ENCODE measurements around the gene BRSK1.

The BRSK1 gene

GRCh38 chr19:55265173-55265572 lies 18.6 kb upstream of the BRSK1 start:
- H3K9ac ChIP-seq (ENCODE audit: low read depth, low read length): no peak overlapping the region
- no peaks in the 10 kb centered on the region for H3K27me3 ChIP-seq (ENCODE audit: control insufficient read depth, insufficient read depth, low read length)

GRCh38 chr19:55265723-55266386 lies 17.9 kb upstream of the BRSK1 start:
- Histone ChIP-seq H3K9me3 (ENCODE audit: control insufficient read depth, insufficient read depth, low read length) (peaks cover 3% of the 10 kb centered on the region), H3K27me3 (ENCODE audit: control insufficient read depth, insufficient read depth, low read length) (no peaks in the 10 kb centered on the region), H3K36me3 (ENCODE audit: control insufficient read depth, insufficient read depth, low read length) (no peaks in the 10 kb centered on the region; the same call in 1 of the 2 replicates), H3K9ac (ENCODE audit: low read depth, low read length) (no peak overlapping the region), H3K4me1 (ENCODE audit: control insufficient read depth, insufficient read depth, low read length) (no peaks in the 10 kb centered on the region), H3K4me3 (ENCODE audit: low read depth, low read length) (no peak overlapping the region), H3K27ac (ENCODE audit: low read depth, low read length) (no peak overlapping the region)

More at GRCh38 chr19:55265173-55265572, 18.6 kb upstream of the BRSK1 start:
- H3K27ac ChIP-seq (ENCODE audit: low read depth, low read length): no peak overlapping the region
- no peaks in the 10 kb centered on the region; the same call in 1 of the 2 replicates for H3K36me3 ChIP-seq (ENCODE audit: control insufficient read depth, insufficient read depth, low read length)
- no peak overlapping the region for H3K4me3 ChIP-seq (ENCODE audit: low read depth, low read length)
- peaks cover 3% of the 10 kb centered on the region for H3K9me3 ChIP-seq (ENCODE audit: control insufficient read depth, insufficient read depth, low read length)
- H3K4me1 ChIP-seq (ENCODE audit: control insufficient read depth, insufficient read depth, low read length): 0 out of 2 replicates have a peak, but pooled peaks cover 3% of the 10 kb centered on the region

GRCh38 chr19:55266404-55266803 lies 17.4 kb upstream of the BRSK1 start:
- H3K36me3 ChIP-seq (ENCODE audit: control insufficient read depth, insufficient read depth, low read length): no peaks in the 10 kb centered on the region; the same call in 1 of the 2 replicates
- H3K4me1 ChIP-seq (ENCODE audit: control insufficient read depth, insufficient read depth, low read length): no peaks in the 10 kb centered on the region
- peaks cover 3% of the 10 kb centered on the region for H3K9me3 ChIP-seq (ENCODE audit: control insufficient read depth, insufficient read depth, low read length)
- H3K27ac ChIP-seq (ENCODE audit: low read depth, low read length): no peak overlapping the region
- H3K27me3 ChIP-seq (ENCODE audit: control insufficient read depth, insufficient read depth, low read length): no peaks in the 10 kb centered on the region
- H3K9ac ChIP-seq (ENCODE audit: low read depth, low read length): no peak overlapping the region
- H3K4me3 ChIP-seq (ENCODE audit: low read depth, low read length): no peak overlapping the region

GRCh38 chr19:55266840-55267239 lies 17.0 kb upstream of the BRSK1 start:
- Histone ChIP-seq H3K4me3 (ENCODE audit: low read depth, low read length) (no peak overlapping the region), H3K27me3 (ENCODE audit: control insufficient read depth, insufficient read depth, low read length) (no peaks in the 10 kb centered on the region), H3K9ac (ENCODE audit: low read depth, low read length) (no peak overlapping the region), H3K4me1 (ENCODE audit: control insufficient read depth, insufficient read depth, low read length) (no peaks in the 10 kb centered on the region), H3K36me3 (ENCODE audit: control insufficient read depth, insufficient read depth, low read length) (no peaks in the 10 kb centered on the region; the same call in 1 of the 2 replicates), H3K27ac (ENCODE audit: low read depth, low read length) (no peak overlapping the region), H3K9me3 (ENCODE audit: control insufficient read depth, insufficient read depth, low read length) (peaks cover 3% of the 10 kb centered on the region)

GRCh38 chr19:55269299-55269698 lies 14.5 kb upstream of the BRSK1 start:
- no peak overlapping the region for H3K27ac ChIP-seq (ENCODE audit: low read depth, low read length)

GRCh38 chr19:55270172-55270942 lies 13.4 kb upstream of the BRSK1 start:
- H3K4me1 ChIP-seq (ENCODE audit: control insufficient read depth, insufficient read depth, low read length): no peaks in the 10 kb centered on the region
- H3K9ac ChIP-seq (ENCODE audit: low read depth, low read length): no peak overlapping the region
- H3K4me3 ChIP-seq (ENCODE audit: low read depth, low read length): no peak overlapping the region
- H3K27ac ChIP-seq (ENCODE audit: low read depth, low read length): no peak overlapping the region
- peaks cover 3% of the 10 kb centered on the region for H3K9me3 ChIP-seq (ENCODE audit: control insufficient read depth, insufficient read depth, low read length)
- peaks cover 7% of the 10 kb centered on the region for H3K36me3 ChIP-seq (ENCODE audit: control insufficient read depth, insufficient read depth, low read length)
- H3K27me3 ChIP-seq (ENCODE audit: control insufficient read depth, insufficient read depth, low read length): no peaks in the 10 kb centered on the region

More at GRCh38 chr19:55269299-55269698, 14.5 kb upstream of the BRSK1 start:
- H3K9me3 ChIP-seq (ENCODE audit: control insufficient read depth, insufficient read depth, low read length): peaks cover 3% of the 10 kb centered on the region
- no peak overlapping the region for H3K4me3 ChIP-seq (ENCODE audit: low read depth, low read length)
- no peaks in the 10 kb centered on the region for H3K4me1 ChIP-seq (ENCODE audit: control insufficient read depth, insufficient read depth, low read length)
- H3K27me3 ChIP-seq (ENCODE audit: control insufficient read depth, insufficient read depth, low read length): no peaks in the 10 kb centered on the region
- H3K36me3 ChIP-seq (ENCODE audit: control insufficient read depth, insufficient read depth, low read length): peaks cover 7% of the 10 kb centered on the region
- H3K9ac ChIP-seq (ENCODE audit: low read depth, low read length): no peak overlapping the region

- no peak overlapping the region for H3K9ac ChIP-seq (ENCODE audit: low read depth, low read length)
- H3K36me3 ChIP-seq (ENCODE audit: control insufficient read depth, insufficient read depth, low read length): peaks cover 17% of the 10 kb centered on the region
Measured at GRCh38 chr19:55272142-55272541, 11.7 kb upstream of the BRSK1 start.

GRCh38 chr19:55273978-55274707 lies 9.7 kb upstream of the BRSK1 start:
- H3K4me3 ChIP-seq (ENCODE audit: low read depth, low read length): no peak overlapping the region
- no peaks in the 10 kb centered on the region for H3K9me3 ChIP-seq (ENCODE audit: control insufficient read depth, insufficient read depth, low read length)
- no peak overlapping the region for H3K9ac ChIP-seq (ENCODE audit: low read depth, low read length)
- peaks cover 21% of the 10 kb centered on the region for H3K36me3 ChIP-seq (ENCODE audit: control insufficient read depth, insufficient read depth, low read length)
- no peak overlapping the region for H3K27ac ChIP-seq (ENCODE audit: low read depth, low read length)
- no peaks in the 10 kb centered on the region; the same call in 1 of the 2 replicates for H3K4me1 ChIP-seq (ENCODE audit: control insufficient read depth, insufficient read depth, low read length)
- no peaks in the 10 kb centered on the region for H3K27me3 ChIP-seq (ENCODE audit: control insufficient read depth, insufficient read depth, low read length)

More at GRCh38 chr19:55272142-55272541, 11.7 kb upstream of the BRSK1 start:
- H3K27ac ChIP-seq (ENCODE audit: low read depth, low read length): no peak overlapping the region
- no peak overlapping the region for H3K4me3 ChIP-seq (ENCODE audit: low read depth, low read length)
- no peaks in the 10 kb centered on the region for H3K4me1 ChIP-seq (ENCODE audit: control insufficient read depth, insufficient read depth, low read length)
- H3K27me3 ChIP-seq (ENCODE audit: control insufficient read depth, insufficient read depth, low read length): no peaks in the 10 kb centered on the region
- H3K9me3 ChIP-seq (ENCODE audit: control insufficient read depth, insufficient read depth, low read length): no peaks in the 10 kb centered on the region

- H3K9me3 ChIP-seq (ENCODE audit: control insufficient read depth, insufficient read depth, low read length): no peaks in the 10 kb centered on the region
- no peak overlapping the region for H3K27ac ChIP-seq (ENCODE audit: low read depth, low read length)
- no peak overlapping the region for H3K9ac ChIP-seq (ENCODE audit: low read depth, low read length)
- no peaks in the 10 kb centered on the region for H3K27me3 ChIP-seq (ENCODE audit: control insufficient read depth, insufficient read depth, low read length)
- no peak overlapping the region for H3K4me3 ChIP-seq (ENCODE audit: low read depth, low read length)
- peaks cover 3% of the 10 kb centered on the region for H3K4me1 ChIP-seq (ENCODE audit: control insufficient read depth, insufficient read depth, low read length)
- peaks cover 21% of the 10 kb centered on the region for H3K36me3 ChIP-seq (ENCODE audit: control insufficient read depth, insufficient read depth, low read length)
Measured at GRCh38 chr19:55275851-55276719, 7.7 kb upstream of the BRSK1 start.

GRCh38 chr19:55276720-55277430 lies 6.9 kb upstream of the BRSK1 start:
- no peaks in the 10 kb centered on the region for H3K9me3 ChIP-seq (ENCODE audit: control insufficient read depth, insufficient read depth, low read length)
- no peaks in the 10 kb centered on the region for H3K27me3 ChIP-seq (ENCODE audit: control insufficient read depth, insufficient read depth, low read length)
- H3K4me3 ChIP-seq (ENCODE audit: low read depth, low read length): no peak overlapping the region
- H3K27ac ChIP-seq (ENCODE audit: low read depth, low read length): no peak overlapping the region
- H3K4me1 ChIP-seq (ENCODE audit: control insufficient read depth, insufficient read depth, low read length): peaks cover 3% of the 10 kb centered on the region
- peaks cover 21% of the 10 kb centered on the region for H3K36me3 ChIP-seq (ENCODE audit: control insufficient read depth, insufficient read depth, low read length)
- no peak overlapping the region for H3K9ac ChIP-seq (ENCODE audit: low read depth, low read length)

Measured in HUES48 (cell line).